Gastrocnemius medialis (tissue), 4 donors: Measurements from ENCODE around the gene EXOSC1. TPM values are rescaled to one million over a fixed set of nuclear protein-coding genes. Genes with fewer than 3 reads are reported as not detected.
A peak's percentile ranks its signal among the peaks of the same experiment; 100 is the strongest.

Experiments
- ATAC-seq, 2 donors: fragments of 150-250 bp; one replicate each; pipeline ENCODE4 v1.9.1; 2016
- DNase-seq, 2 donors: peaks; one replicate each; pipeline ENCODE4 v3.0.0-alpha.2; 2019
- H3K27ac ChIP-seq, 4 donors: fragments of 200-600 bp; sonication (generic); 1 replicate in 1 of 4; 2 replicates in 3 of 4; pipeline ENCODE4 v1.5.1; 2016 to 2018; ENCODE audit warnings: mild to moderate bottlenecking in 2 of 4, moderate library complexity in 1 of 4
- H3K27me3 ChIP-seq, 3 donors: fragments of 200-600 bp; sonication (generic) in 2 of 3; 1 replicate in 1 of 3; 2 replicates in 2 of 3; pipeline versions ENCODE4 v1.5.1 to v1.6.0; 2016 to 2019; ENCODE audit warnings: mild to moderate bottlenecking in 1 of 3, moderate library complexity in 1 of 3
- H3K36me3 ChIP-seq, 2 donors: fragments of 200-600 bp; sonication (generic) in 1 of 2; one replicate each; pipeline ENCODE4 v1.5.1; 2017 to 2018
- H3K4me1 ChIP-seq, 2 donors: fragments of 200-600 bp; sonication (generic) in 1 of 2; one replicate each; pipeline ENCODE4 v1.5.1; 2016 to 2017; ENCODE audit warnings: mild to moderate bottlenecking in 2 of 2
- H3K4me3 ChIP-seq, 4 donors: fragments of 200-600 bp; sonication (generic) in 3 of 4; 1 replicate in 1 of 4; 2 replicates in 3 of 4; pipeline ENCODE4 v1.5.1; 2016 to 2019; ENCODE audit warnings: mild to moderate bottlenecking in 2 of 4
- H3K9me3 ChIP-seq, 3 donors: fragments of 200-600 bp; sonication (generic) in 2 of 3; 1 replicate in 1 of 3; 2 replicates in 2 of 3; pipeline ENCODE4 v1.5.1; 2016 to 2019
- CTCF ChIP-seq, 5 experiments: fragments of 450-650 bp in 3 of 5; fragments of 200-600 bp in 2 of 5; sonication (generic) in 2 of 5; IDR thresholded peaks in 4 of 5; conservative IDR thresholded peaks in 1 of 5; 1 replicate in 4 of 5; 2 replicates in 1 of 5; pipeline ENCODE4 v1.5.1; 2016 to 2019; ENCODE audit warnings: antibody characterized with exemption in 5 of 5, mild to moderate bottlenecking in 3 of 5, moderate library complexity in 3 of 5
- POLR2A ChIP-seq, 2 donors: fragments of 450-650 bp; IDR thresholded peaks; one replicate each; pipeline ENCODE4 v1.6.1; 2017; ENCODE audit warnings: antibody characterized with exemption in 2 of 2, mild to moderate bottlenecking in 2 of 2, moderate library complexity in 2 of 2
- in situ Hi-C, 4 donors: fragments of 200-750 bp; cut with MboI; loops; one replicate each; pipeline versions ENCODE4 v1.15.0 to v1.8.0; 2017; ENCODE audit warnings: low sequenced_read_pairs in 4 of 4
- intact Hi-C: fragments of 100-400 bp; cut with DNase I; formaldehyde crosslinking; loops from one replicate; pipeline ENCODE4 v1.15.1; 2023; ENCODE audit warnings: low total_unique reads
- total RNA-seq, 4 donors: library from RNA; depleted of rRNA; stranded (reverse); fragments of >200 nt; gene quantifications; one replicate each; pipeline versions ENCODE4 v1.1.0 to v1.2.3, GENCODE V29; 2016

Gene EXOSC1
- 10 to 100 TPM; 18.6 to 34.5 (median 26.8) TPM for total RNA-seq

- Histone ChIP-seq H3K4me3 (peak within 1 kb of the TSS; percentile 81 to 98 (median 90)), H3K36me3 (peaks cover 0 to 14% of the 10 kb centered on the region in 2 donors), H3K27me3 (no peaks in the 10 kb centered on the region), H3K9me3 (no peaks in the 10 kb centered on the region), H3K27ac (peak within 1 kb of the TSS; percentile 69 to 79 (median 72)), H3K4me1 (peaks cover 20 to 40% of the 10 kb centered on the region in 2 donors)
- intact Hi-C loops (loop anchor here (1.0 to 2.0 kb wide), 2 partner anchors 20 to 53 kb away; partner anchors contain the start of genes MMS19, PGAM1 and UBTD1), in situ Hi-C loops (no loop called here)
- ATAC-seq = peak; percentile 100
- peak; percentile 87 for DNase-seq
- peak; percentile 50 to 57 for TF ChIP-seq POLR2A (IDR thresholded peaks at IDR 0.05)
- peak in 1 of 5 experiments; percentile 14 for TF ChIP-seq CTCF (IDR thresholded peaks at IDR 0.05 in 4 of 5, conservative IDR thresholded peaks at IDR 0.05 in 1 of 5)
Observed at GRCh38 chr10:97445722-97446639, at the start of gene EXOSC1, which contains the start of gene ZDHHC16. Gene EXOSC1 (minus strand): TSS chr10:97446006. CDS start chr10:97445985, 21 bp downstream. Gene ZDHHC16 (plus strand): TSS chr10:97446175. CDS start chr10:97451676, 5,501 bp downstream.

GRCh38 chr10:97494863-97495506 lies 49.2 kb upstream of the EXOSC1 start:
- H3K4me3 ChIP-seq = no peak overlapping the region
- DNase-seq = no peak

GRCh38 chr10:97494151-97494550 lies 48.3 kb upstream of the EXOSC1 start:
- Histone ChIP-seq H3K36me3 (no peaks in the 10 kb centered on the region), H3K27me3 (no peaks in the 10 kb centered on the region), H3K4me3 (no peak overlapping the region), H3K27ac (peak overlapping the region; percentile 42 to 61 (median 57)), H3K9me3 (no peaks in the 10 kb centered on the region), H3K4me1 (peaks cover 57 to 59% of the 10 kb centered on the region in 2 donors)
- intact Hi-C loops (no loop called here), in situ Hi-C loops (no loop called here)
- TF ChIP-seq POLR2A (IDR thresholded peaks at IDR 0.05) (no peak), CTCF (IDR thresholded peaks at IDR 0.05 in 4 of 5, conservative IDR thresholded peaks at IDR 0.05 in 1 of 5) (no peak)
- DNase-seq = no peak
- no peak for ATAC-seq

More at GRCh38 chr10:97494863-97495506, 49.2 kb upstream of the EXOSC1 start:
- Histone ChIP-seq H3K36me3 (no peaks in the 10 kb centered on the region), H3K27me3 (no peaks in the 10 kb centered on the region), H3K27ac (peak overlapping the region; percentile 42 to 61 (median 57)), H3K9me3 (no peaks in the 10 kb centered on the region), H3K4me1 (peaks cover 54% of the 10 kb centered on the region in 2 donors)
- intact Hi-C loops (loop anchor here (5.0 kb wide), 3 partner anchors 147 to 1937 kb away; partner anchors contain the start of genes AVPI1, GOT1 and PI4K2A), in situ Hi-C loops (no loop called here)
- no peak for ATAC-seq
- TF ChIP-seq POLR2A (IDR thresholded peaks at IDR 0.05) = no peak
- TF ChIP-seq CTCF (IDR thresholded peaks at IDR 0.05 in 4 of 5, conservative IDR thresholded peaks at IDR 0.05 in 1 of 5) = no peak

GRCh38 chr10:97490592-97490991 lies 44.8 kb upstream of the EXOSC1 start:
- TF ChIP-seq CTCF (IDR thresholded peaks at IDR 0.05 in 4 of 5, conservative IDR thresholded peaks at IDR 0.05 in 1 of 5) = no peak
- TF ChIP-seq POLR2A (IDR thresholded peaks at IDR 0.05) = no peak
- Histone ChIP-seq H3K27me3 (no peaks in the 10 kb centered on the region), H3K4me1 (peaks cover 54 to 57% of the 10 kb centered on the region in 2 donors), H3K4me3 (no peak overlapping the region), H3K9me3 (no peaks in the 10 kb centered on the region), H3K27ac (peak overlapping the region; percentile 78 to 87 (median 84)), H3K36me3 (no peaks in the 10 kb centered on the region)
- DNase-seq (peak; percentile 48 to 81), ATAC-seq (peak; percentile 99)
- in situ Hi-C loops (no loop called here), intact Hi-C loops (no loop called here)
